Sigmoid colon (tissue), 4 donors: Measurements from ENCODE around the gene CRELD2.

Experiments used
- CTCF ChIP-seq, 4 experiments: fragments of 450-650 bp in 3 of 4; fragments of 200-600 bp in 1 of 4; IDR thresholded peaks; one replicate each; pipeline ENCODE4 v1.5.1; 2016 to 2019; ENCODE audit warnings: antibody characterized with exemption in 4 of 4, mild to moderate bottlenecking in 3 of 4, moderate library complexity in 2 of 4
- EP300 ChIP-seq, 4 donors: sonication (generic); formaldehyde crosslinking; IDR thresholded peaks; one replicate each; pipeline ENCODE4 v1.6.1; 2017; ENCODE audit warnings: antibody characterized with exemption in 4 of 4
- POLR2A ChIP-seq, 2 donors: fragments of 450-650 bp; IDR thresholded peaks; one replicate each; pipeline ENCODE4 v1.6.1; 2016; ENCODE audit warnings: antibody characterized with exemption in 2 of 2, mild to moderate bottlenecking in 2 of 2, moderate library complexity in 2 of 2
- POLR2AphosphoS5 ChIP-seq, 4 donors: sonication (generic); formaldehyde crosslinking; IDR thresholded peaks; one replicate each; pipeline ENCODE4 v1.6.1; 2017; ENCODE audit warnings: antibody characterized with exemption in 4 of 4

GRCh38 chr22:49962012-49962750 lies 43.7 kb downstream of the CRELD2 start:
- TF ChIP-seq CTCF (IDR thresholded peaks at IDR 0.05) (no peak), POLR2A (IDR thresholded peaks at IDR 0.05) (peak in 1 of 2 donors; percentile 41), EP300 (IDR thresholded peaks at IDR 0.05) (peak in 2 of 4 donors; percentile 29 to 64), POLR2AphosphoS5 (IDR thresholded peaks at IDR 0.05) (peak; percentile 56 to 86 (median 62))
